ENCODE data around the gene HS6ST1.

The HS6ST1 gene

GRCh38 chr2:128277961-128278681 is 40.5 kb downstream of the HS6ST1 start:
- ATAC-seq: no peak
- TF ChIP-seq OSR1 (CRISPR knock-in tag; IDR thresholded peaks at IDR 0.05): no peak
- no peak for TF ChIP-seq ARNTL (CRISPR knock-in tag; IDR thresholded peaks at IDR 0.05; ENCODE audit: borderline replicate concordance, low read depth)
- no peak for TF ChIP-seq ZC3H10 (CRISPR knock-in tag; IDR thresholded peaks at IDR 0.05)
- TF ChIP-seq GLIS3 (CRISPR knock-in tag; IDR thresholded peaks at IDR 0.05): no peak
- TF ChIP-seq ZNF70 (CRISPR knock-in tag; IDR thresholded peaks at IDR 0.05): no peak
- no peak for TF ChIP-seq TOX (CRISPR knock-in tag; IDR thresholded peaks at IDR 0.05; ENCODE audit: borderline replicate concordance)
- no peak for TF ChIP-seq ZNF8 (CRISPR knock-in tag; IDR thresholded peaks at IDR 0.05)
- no peak for TF ChIP-seq POU6F1 (CRISPR knock-in tag; IDR thresholded peaks at IDR 0.05; ENCODE audit: borderline replicate concordance, low read depth)
- TF ChIP-seq SNAI2 (CRISPR knock-in tag; IDR thresholded peaks at IDR 0.05): no peak
- TF ChIP-seq PATZ1 (CRISPR knock-in tag; IDR thresholded peaks at IDR 0.05; ENCODE audit: borderline replicate concordance): no peak
- TF ChIP-seq CSDC2 (CRISPR knock-in tag; IDR thresholded peaks at IDR 0.05): no peak
- TF ChIP-seq CREB5 (CRISPR knock-in tag; IDR thresholded peaks at IDR 0.05; ENCODE audit: low read depth): no peak
- no peak for TF ChIP-seq BACH2 (CRISPR knock-in tag; IDR thresholded peaks at IDR 0.05; ENCODE audit: borderline replicate concordance)

- no peak for TF ChIP-seq ZC3H10 (CRISPR knock-in tag; IDR thresholded peaks at IDR 0.05)
- no peak for TF ChIP-seq SNAI2 (CRISPR knock-in tag; IDR thresholded peaks at IDR 0.05)
- no peak for TF ChIP-seq POU6F1 (CRISPR knock-in tag; IDR thresholded peaks at IDR 0.05; ENCODE audit: borderline replicate concordance, low read depth)
- TF ChIP-seq ZNF8 (CRISPR knock-in tag; IDR thresholded peaks at IDR 0.05): no peak
- no peak for TF ChIP-seq TOX (CRISPR knock-in tag; IDR thresholded peaks at IDR 0.05; ENCODE audit: borderline replicate concordance)
- no peak for ATAC-seq
Observed at GRCh38 chr2:128276878-128277675, 41.6 kb downstream of the HS6ST1 start.

GRCh38 chr2:128275498-128276045 is 43.1 kb downstream of the HS6ST1 start:
- ATAC-seq: no peak
- TF ChIP-seq ZFP30 (CRISPR knock-in tag; IDR thresholded peaks at IDR 0.05) (no peak), ZFP3 (CRISPR knock-in tag; IDR thresholded peaks at IDR 0.05) (no peak), ZC3H10 (CRISPR knock-in tag; IDR thresholded peaks at IDR 0.05) (no peak), POU6F1 (CRISPR knock-in tag; IDR thresholded peaks at IDR 0.05; ENCODE audit: borderline replicate concordance, low read depth) (no peak), BACH2 (CRISPR knock-in tag; IDR thresholded peaks at IDR 0.05; ENCODE audit: borderline replicate concordance) (no peak), OSR1 (CRISPR knock-in tag; IDR thresholded peaks at IDR 0.05) (no peak), GLIS3 (CRISPR knock-in tag; IDR thresholded peaks at IDR 0.05) (no peak), CREB5 (CRISPR knock-in tag; IDR thresholded peaks at IDR 0.05; ENCODE audit: low read depth) (no peak), TSHZ2 (CRISPR knock-in tag; IDR thresholded peaks at IDR 0.05) (no peak), PATZ1 (CRISPR knock-in tag; IDR thresholded peaks at IDR 0.05; ENCODE audit: borderline replicate concordance) (no peak), RARB (CRISPR knock-in tag; IDR thresholded peaks at IDR 0.05) (no peak), ARNTL (CRISPR knock-in tag; IDR thresholded peaks at IDR 0.05; ENCODE audit: borderline replicate concordance, low read depth) (no peak), ZNF8 (CRISPR knock-in tag; IDR thresholded peaks at IDR 0.05) (no peak), SNAI2 (CRISPR knock-in tag; IDR thresholded peaks at IDR 0.05) (no peak)
